WERI-Rb-1 (cell line): ENCODE results near the gene VTI1B.

ENCODE experiments used
- DNase-seq: peaks from one replicate; pipeline ENCODE4 v3.0.0-alpha.2; 2020
- H3K27ac ChIP-seq: fragments of 250-450 bp; sonication (Bioruptor Pico); 2 replicates; pipeline ENCODE4 v1.5.1; 2020; ENCODE audit warnings: mild to moderate bottlenecking, moderate library complexity
- H3K27me3 ChIP-seq: fragments of 250-450 bp; sonication (Bioruptor Pico); 2 replicates; pipeline ENCODE4 v1.5.1; 2021; ENCODE audit warnings: mild to moderate bottlenecking, low read depth, moderate library complexity; ENCODE audit not compliant: insufficient read depth, severe bottlenecking
- H3K36me3 ChIP-seq: fragments of 250-450 bp; sonication (Bioruptor Pico); 2 replicates; pipeline ENCODE4 v1.5.1; 2020; ENCODE audit warnings: mild to moderate bottlenecking, moderate library complexity
- H3K4me3 ChIP-seq: 2 replicates; pipeline ENCODE4 v1.5.1; 2011; ENCODE audit warnings: low read depth, mild to moderate bottlenecking, control low read depth, low read length
- H3K9me3 ChIP-seq: fragments of 250-450 bp; sonication (Bioruptor Pico); 2 replicates; pipeline ENCODE4 v1.5.1; 2021; ENCODE audit warnings: mild to moderate bottlenecking, moderate library complexity; ENCODE audit not compliant: severe bottlenecking
- CTCF ChIP-seq: IDR thresholded peaks from 2 replicates; pipeline ENCODE4 v1.5.1; 2011; ENCODE audit warnings: low read depth, mild to moderate bottlenecking, control low read depth, inconsistent platforms, low read length

Gene VTI1B

GRCh38 chr14:67680941-67681340 is 6.5 kb upstream of the VTI1B start:
- Histone ChIP-seq H3K27ac (no peak overlapping the region), H3K9me3 (no peaks in the 10 kb centered on the region), H3K27me3 (no peaks in the 10 kb centered on the region), H3K4me3 (no peak overlapping the region), H3K36me3 (peaks cover 53% of the 10 kb centered on the region)
- DNase-seq, result no peak
- TF ChIP-seq CTCF, result no peak

- peaks cover 45% of the 10 kb centered on the region for H3K36me3 ChIP-seq
- no peak overlapping the region for H3K27ac ChIP-seq
- TF ChIP-seq CTCF, result no peak
- H3K9me3 ChIP-seq, result no peaks in the 10 kb centered on the region
- no peak overlapping the region for H3K4me3 ChIP-seq
- H3K27me3 ChIP-seq, result no peaks in the 10 kb centered on the region
- no peak for DNase-seq
These were observed 5.7 kb upstream of the VTI1B start for GRCh38 chr14:67680121-67680602.

- Histone ChIP-seq H3K4me3 (no peak overlapping the region), H3K27me3 (no peaks in the 10 kb centered on the region), H3K36me3 (peaks cover 44% of the 10 kb centered on the region), H3K27ac (no peak overlapping the region), H3K9me3 (no peaks in the 10 kb centered on the region)
- no peak for DNase-seq
- TF ChIP-seq CTCF, result no peak
These were observed 4.6 kb upstream of the VTI1B start for GRCh38 chr14:67679006-67679405.

- Histone ChIP-seq H3K4me3 (peak overlapping the region; percentile 89), H3K9me3 (no peaks in the 10 kb centered on the region), H3K36me3 (peaks cover 25% of the 10 kb centered on the region), H3K27me3 (no peaks in the 10 kb centered on the region), H3K27ac (peak overlapping the region; percentile 100)
- DNase-seq, result no peak
- no peak for TF ChIP-seq CTCF
These were observed 769 bp upstream of the VTI1B start for GRCh38 chr14:67675219-67675582.

GRCh38 chr14:67674139-67674479 is 323 bp downstream of the VTI1B start:
- H3K4me3 ChIP-seq, result peak overlapping the region; percentile 89
- peak overlapping the region; percentile 100 for H3K27ac ChIP-seq
- TF ChIP-seq CTCF, result peak; percentile 32; the same call in 1 of the 2 replicates
- DNase-seq, result peak; percentile 87
- no peaks in the 10 kb centered on the region for H3K27me3 ChIP-seq
- no peaks in the 10 kb centered on the region for H3K9me3 ChIP-seq
- peaks cover 19% of the 10 kb centered on the region for H3K36me3 ChIP-seq

- TF ChIP-seq CTCF, result no peak
- Histone ChIP-seq H3K9me3 (no peaks in the 10 kb centered on the region), H3K27me3 (no peaks in the 10 kb centered on the region), H3K4me3 (peak overlapping the region; percentile 89), H3K36me3 (peaks cover 17% of the 10 kb centered on the region), H3K27ac (no peak overlapping the region)
- DNase-seq, result no peak
These were observed 981 bp downstream of the VTI1B start for GRCh38 chr14:67673451-67673850.
